ENCODE results near the gene CUL4A.

The CUL4A gene

GRCh38 chr13:113166266-113166665 is 43.1 kb upstream of the CUL4A start:
- DNase-seq (ENCODE audit: extremely low spot score): no peak
- POLR2A ChIA-PET: no interaction called here
- TF ChIP-seq CTCF (IDR thresholded peaks at IDR 0.05; ENCODE audit: control extremely low read depth, extremely low read depth, low read depth, missing control alignments): no peak
- CTCF ChIA-PET: interaction anchor here (0.9 kb wide), 1 partner anchor 8 kb away, joined by 3 read pairs; no protein-coding TSS in a partner anchor

GRCh38 chr13:113166681-113167080 is 42.7 kb upstream of the CUL4A start:
- POLR2A ChIA-PET: no interaction called here
- no peak for DNase-seq (ENCODE audit: extremely low spot score)
- TF ChIP-seq CTCF (IDR thresholded peaks at IDR 0.05; ENCODE audit: control extremely low read depth, extremely low read depth, low read depth, missing control alignments): no peak
- CTCF ChIA-PET: interaction anchor here (0.9 to 1.6 kb wide), 2 partner anchors 9 to 12 kb away, joined by 3 read pairs; no protein-coding TSS in a partner anchor

GRCh38 chr13:113167155-113167554 is 42.3 kb upstream of the CUL4A start:
- CTCF ChIA-PET: interaction anchor here (1.6 kb wide), 1 partner anchor 13 kb away, joined by 3 read pairs; no protein-coding TSS in a partner anchor
- POLR2A ChIA-PET: no interaction called here
- no peak for TF ChIP-seq CTCF (IDR thresholded peaks at IDR 0.05; ENCODE audit: control extremely low read depth, extremely low read depth, low read depth, missing control alignments)
- no peak for DNase-seq (ENCODE audit: extremely low spot score)

- CTCF ChIA-PET: interaction anchor here (1.6 kb wide), 1 partner anchor 13 kb away, joined by 3 read pairs; no protein-coding TSS in a partner anchor
- POLR2A ChIA-PET: no interaction called here
- no peak for TF ChIP-seq CTCF (IDR thresholded peaks at IDR 0.05; ENCODE audit: control extremely low read depth, extremely low read depth, low read depth, missing control alignments)
- no peak for DNase-seq (ENCODE audit: extremely low spot score)
These were observed 41.8 kb upstream of the CUL4A start for GRCh38 chr13:113167575-113167974.

GRCh38 chr13:113168211-113168610 is 41.2 kb upstream of the CUL4A start:
- no peak for TF ChIP-seq CTCF (IDR thresholded peaks at IDR 0.05; ENCODE audit: control extremely low read depth, extremely low read depth, low read depth, missing control alignments)
- CTCF ChIA-PET: interaction anchor here (1.6 kb wide), 1 partner anchor 14 kb away, joined by 3 read pairs; no protein-coding TSS in a partner anchor
- DNase-seq (ENCODE audit: extremely low spot score): no peak
- POLR2A ChIA-PET: no interaction called here

- no peak for TF ChIP-seq CTCF (IDR thresholded peaks at IDR 0.05; ENCODE audit: control extremely low read depth, extremely low read depth, low read depth, missing control alignments)
- CTCF ChIA-PET: interaction anchor here (1.3 to 3.0 kb wide), 3 partner anchors 9 to 14 kb away, joined by 4 to 8 read pairs (median 4); no protein-coding TSS in a partner anchor
- DNase-seq (ENCODE audit: extremely low spot score): no peak
- POLR2A ChIA-PET: no interaction called here
These were observed 39.8 kb upstream of the CUL4A start for GRCh38 chr13:113169277-113170272.
